ENCODE results near the gene ZBTB5.

The ZBTB5 gene

DNA sequence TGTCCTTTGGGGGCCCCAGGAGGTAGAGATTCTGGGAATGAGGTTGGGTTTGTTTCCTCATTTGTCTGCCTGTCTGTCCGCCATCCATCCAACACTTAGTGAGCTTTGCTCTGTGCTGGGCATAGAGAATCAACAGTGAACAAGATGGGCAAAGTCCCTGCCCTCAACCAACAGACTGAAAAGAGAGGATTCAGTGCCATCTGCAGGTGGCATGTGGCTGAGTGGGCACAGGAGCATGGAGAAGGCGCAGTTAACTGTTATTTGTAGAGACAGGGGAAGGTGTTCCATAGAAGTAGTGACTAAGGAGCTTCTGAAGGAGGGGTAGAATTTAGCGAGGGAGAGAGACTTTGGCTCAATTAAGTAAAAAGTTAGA is 43.6 kb upstream of the ZBTB5 start:
- DNase-seq (ENCODE audit: low spot score), result no peak
- Histone ChIP-seq H3K27ac (no peak overlapping the region), H3K4me3 (no peak overlapping the region)
- TF ChIP-seq, protein P1, sequence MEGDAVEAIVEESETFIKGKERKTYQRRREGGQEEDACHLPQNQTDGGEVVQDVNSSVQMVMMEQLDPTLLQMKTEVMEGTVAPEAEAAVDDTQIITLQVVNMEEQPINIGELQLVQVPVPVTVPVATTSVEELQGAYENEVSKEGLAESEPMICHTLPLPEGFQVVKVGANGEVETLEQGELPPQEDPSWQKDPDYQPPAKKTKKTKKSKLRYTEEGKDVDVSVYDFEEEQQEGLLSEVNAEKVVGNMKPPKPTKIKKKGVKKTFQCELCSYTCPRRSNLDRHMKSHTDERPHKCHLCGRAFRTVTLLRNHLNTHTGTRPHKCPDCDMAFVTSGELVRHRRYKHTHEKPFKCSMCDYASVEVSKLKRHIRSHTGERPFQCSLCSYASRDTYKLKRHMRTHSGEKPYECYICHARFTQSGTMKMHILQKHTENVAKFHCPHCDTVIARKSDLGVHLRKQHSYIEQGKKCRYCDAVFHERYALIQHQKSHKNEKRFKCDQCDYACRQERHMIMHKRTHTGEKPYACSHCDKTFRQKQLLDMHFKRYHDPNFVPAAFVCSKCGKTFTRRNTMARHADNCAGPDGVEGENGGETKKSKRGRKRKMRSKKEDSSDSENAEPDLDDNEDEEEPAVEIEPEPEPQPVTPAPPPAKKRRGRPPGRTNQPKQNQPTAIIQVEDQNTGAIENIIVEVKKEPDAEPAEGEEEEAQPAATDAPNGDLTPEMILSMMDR (IDR thresholded peaks at IDR 0.05), result no peak

DNA sequence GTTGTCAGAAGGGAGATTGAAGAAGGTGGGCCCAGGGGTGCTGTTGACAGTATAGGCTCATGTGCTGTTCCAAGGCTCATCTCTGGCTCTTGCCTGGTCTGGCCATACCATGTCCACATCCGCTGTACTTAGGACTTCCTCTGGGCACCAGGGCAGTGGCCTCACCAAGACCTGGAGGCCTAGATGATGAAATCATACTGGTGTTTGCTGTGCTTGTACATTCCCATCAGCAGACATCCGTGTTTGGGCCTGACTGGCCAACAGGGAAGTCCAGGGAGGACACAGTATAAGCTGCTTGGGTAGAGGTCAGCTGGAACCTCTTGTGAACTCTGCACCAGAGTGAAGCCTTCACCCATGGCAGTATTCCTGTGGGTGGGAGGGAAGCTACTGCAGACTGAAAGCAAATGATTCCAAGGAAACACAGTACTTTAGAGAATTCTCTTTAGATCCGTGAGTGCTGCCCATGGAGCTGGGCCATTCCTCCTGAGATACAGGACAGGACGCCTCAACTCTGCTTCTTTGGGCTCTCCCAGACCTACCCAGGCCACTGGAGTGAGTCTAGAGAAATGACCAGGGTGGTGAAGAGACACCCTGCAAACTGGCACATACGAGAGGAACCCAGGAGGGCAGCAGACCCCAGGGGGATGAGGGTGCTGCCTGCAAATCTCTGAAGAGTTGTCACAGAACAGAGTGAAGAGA is 43.0 kb upstream of the ZBTB5 start:
- H3K27ac ChIP-seq, result no peak overlapping the region
- no peak for DNase-seq (ENCODE audit: low spot score)
- TF ChIP-seq, protein P1 (IDR thresholded peaks at IDR 0.05), result no peak
- no peak overlapping the region for H3K4me3 ChIP-seq

DNA sequence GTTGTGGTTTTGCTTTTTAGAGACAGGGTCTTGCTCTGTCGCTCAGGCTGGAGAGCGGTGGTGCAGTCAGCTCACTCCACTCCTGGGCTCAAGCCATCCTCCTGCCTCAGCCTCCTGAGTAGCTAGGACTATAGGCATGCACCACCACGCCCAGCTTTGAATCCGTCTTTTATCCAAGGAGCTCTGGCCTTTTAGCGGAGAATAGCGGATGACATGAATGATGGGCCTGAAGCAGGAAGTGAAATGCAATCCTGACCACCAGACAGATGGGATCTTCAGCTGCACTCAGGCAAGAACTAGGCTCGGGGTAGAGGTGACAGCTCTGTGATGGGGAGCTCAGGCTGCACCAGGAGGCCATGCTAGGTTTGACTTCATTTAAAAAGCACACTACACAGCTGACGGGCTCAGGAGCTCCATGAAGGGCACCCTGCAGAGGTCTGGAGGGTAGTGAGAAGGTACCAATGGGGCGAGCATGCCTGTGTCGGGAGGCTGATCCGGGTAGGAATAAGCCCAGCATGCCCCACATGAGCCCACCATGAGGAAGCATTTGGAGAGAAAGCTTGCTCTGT is 42.4 kb upstream of the ZBTB5 start:
- DNase-seq (ENCODE audit: low spot score), result no peak
- no peak overlapping the region for H3K4me3 ChIP-seq
- TF ChIP-seq, protein P1 (IDR thresholded peaks at IDR 0.05), result no peak

GRCh38 chr9:37504605-37505004 is 39.4 kb upstream of the ZBTB5 start:
- H3K27ac ChIP-seq, result no peak overlapping the region

More for the DNA sequence above, 42.4 kb upstream of the ZBTB5 start:
- no peak overlapping the region for H3K27ac ChIP-seq

DNA sequence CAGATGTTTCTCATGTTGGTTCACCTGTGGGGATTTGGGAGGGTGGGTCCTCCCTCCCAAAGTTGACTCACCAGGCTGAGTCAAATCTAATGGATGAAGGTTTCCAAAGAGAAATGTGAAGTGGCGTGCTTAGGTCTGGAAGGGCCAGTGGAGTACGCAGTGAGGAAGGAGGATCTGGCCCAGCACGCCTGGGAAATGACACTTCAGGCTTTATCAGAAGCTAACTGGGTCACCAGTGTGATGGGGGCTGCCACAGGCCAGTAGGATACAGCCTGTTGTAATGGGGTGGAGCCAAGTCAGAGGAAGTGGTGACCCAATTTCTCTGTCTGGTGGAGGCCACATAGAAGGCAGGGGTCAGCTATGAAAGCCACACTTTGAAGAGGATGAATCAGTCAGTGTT is 38.5 kb upstream of the ZBTB5 start:
- DNase-seq (ENCODE audit: low spot score), result no peak
- TF ChIP-seq, protein P1 (IDR thresholded peaks at IDR 0.05), result no peak
- Histone ChIP-seq H3K4me3 (no peak overlapping the region), H3K27ac (no peak overlapping the region)

More at GRCh38 chr9:37504605-37505004, 39.4 kb upstream of the ZBTB5 start:
- DNase-seq (ENCODE audit: low spot score), result no peak
- TF ChIP-seq, protein P1 (IDR thresholded peaks at IDR 0.05), result no peak
- H3K4me3 ChIP-seq, result no peak overlapping the region

GRCh38 chr9:37501957-37502596 is 36.8 kb upstream of the ZBTB5 start:
- DNase-seq (ENCODE audit: low spot score), result no peak
- no peak overlapping the region for H3K27ac ChIP-seq
- no peak overlapping the region for H3K4me3 ChIP-seq
- TF ChIP-seq, protein P1 (IDR thresholded peaks at IDR 0.05), result no peak

DNA sequence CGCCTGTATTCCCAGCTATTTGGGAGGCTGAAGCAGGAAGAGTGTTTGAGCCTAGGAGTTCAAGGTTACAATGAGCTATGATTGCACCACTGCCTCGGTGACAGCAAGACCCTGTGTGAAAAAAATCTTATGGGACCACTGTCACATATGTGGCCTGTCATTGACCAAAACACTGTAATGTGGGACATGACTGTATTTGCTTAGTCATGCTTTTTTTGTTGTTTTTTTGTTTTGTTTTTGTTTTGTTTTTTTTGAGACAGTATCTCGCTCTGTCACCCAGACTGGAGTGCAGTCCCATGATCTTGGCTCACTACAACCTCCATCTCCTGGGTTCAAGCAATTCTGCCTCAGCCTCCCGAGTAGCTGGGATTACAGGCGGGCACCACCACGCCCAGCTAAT is 34.0 kb upstream of the ZBTB5 start:
- DNase-seq (ENCODE audit: low spot score), result no peak
- H3K4me3 ChIP-seq, result no peak overlapping the region
- H3K27ac ChIP-seq, result no peak overlapping the region
- TF ChIP-seq, protein P1 (IDR thresholded peaks at IDR 0.05), result no peak
